Neural cell (in vitro differentiated cells): Measurements from ENCODE around the gene TMEM171. TPM values are rescaled to one million over a fixed set of nuclear protein-coding genes. Genes with fewer than 3 reads are reported as not detected.

Experiments used
- H2AFZ ChIP-seq: fragments of 200-600, 300-800 bp; sonication (generic), shearing (Covaris generic); 2 replicates; pipeline ENCODE4 v1.6.0; 2014; ENCODE audit warnings: low read depth, mild to moderate bottlenecking, antibody characterized with exemption, low read length, moderate library complexity
- H3F3A ChIP-seq: fragments of 200-600 bp; shearing (Covaris generic); 2 replicates; pipeline ENCODE4 v1.6.1; 2016; ENCODE audit warnings: mild to moderate bottlenecking, moderate library complexity, mixed read lengths, antibody characterized with exemption, low read length; ENCODE audit not compliant: insufficient read depth, poor library complexity, severe bottlenecking
- H3K27ac ChIP-seq: fragments of 200-600, 300-800 bp; sonication (generic), shearing (Covaris generic); 2 replicates; pipeline ENCODE4 v1.5.1; 2014; ENCODE audit warnings: mild to moderate bottlenecking, low read length, moderate library complexity
- H3K27me3 ChIP-seq: fragments of 300-800, 200-600 bp; sonication (generic), shearing (Covaris generic); 2 replicates; pipeline ENCODE4 v1.6.0; 2014; ENCODE audit warnings: mild to moderate bottlenecking, low read depth, low read length, moderate library complexity; ENCODE audit not compliant: insufficient read depth
- H3K36me3 ChIP-seq: fragments of 300-800, 200-600 bp; sonication (generic), shearing (Covaris generic); 2 replicates; pipeline ENCODE4 v1.5.1; 2014; ENCODE audit warnings: mild to moderate bottlenecking, antibody characterized with exemption, low read length, moderate library complexity; ENCODE audit not compliant: insufficient read depth
- H3K4me2 ChIP-seq: fragments of 300-800, 200-600 bp; sonication (generic), shearing (Covaris generic); 2 replicates; pipeline ENCODE4 v1.6.0; 2014; ENCODE audit warnings: mild to moderate bottlenecking, low read length
- H3K4me3 ChIP-seq: fragments of 300-800, 200-600 bp; sonication (generic), shearing (Covaris generic); 2 replicates; pipeline ENCODE4 v1.5.1; 2014; ENCODE audit warnings: mild to moderate bottlenecking, low read length, moderate library complexity
- H3K79me2 ChIP-seq: fragments of 200-600 bp; shearing (Covaris generic); replicated peaks from 2 replicates; pipeline ENCODE4 v1.6.0; 2014; ENCODE audit warnings: mild to moderate bottlenecking, low read length, moderate library complexity; ENCODE audit not compliant: insufficient read depth
- H3K9ac ChIP-seq: fragments of 300-800, 200-600 bp; sonication (generic), shearing (Covaris generic); 2 replicates; pipeline ENCODE4 v1.6.1; 2016; ENCODE audit warnings: mild to moderate bottlenecking, low read length, mixed read lengths
- H3K9me2 ChIP-seq: fragments of 200-600 bp; shearing (Covaris generic); 2 replicates; pipeline ENCODE4 v1.6.1; 2016; ENCODE audit warnings: mild to moderate bottlenecking, low read length, mixed read lengths; ENCODE audit not compliant: insufficient read depth
- H3K9me3 ChIP-seq: fragments of 200-600, 300-800 bp; sonication (generic), shearing (Covaris generic); 2 replicates; pipeline ENCODE4 v1.6.1; 2016; ENCODE audit warnings: mild to moderate bottlenecking, mixed run types, low read length, moderate library complexity, mixed read lengths
- H4K20me1 ChIP-seq: fragments of 200-600 bp; shearing (Covaris generic); 2 replicates; pipeline ENCODE4 v1.6.1; 2016; ENCODE audit warnings: mild to moderate bottlenecking, mixed run types; ENCODE audit not compliant: insufficient read depth
- EP300 ChIP-seq: fragments of 450-650 bp; conservative IDR thresholded peaks from 2 replicates; pipeline ENCODE4 v1.6.1; 2014; ENCODE audit warnings: antibody characterized with exemption, mild to moderate bottlenecking, moderate library complexity; ENCODE audit not compliant: poor library complexity, severe bottlenecking
- EZH2 ChIP-seq: fragments of 200-600, 300-800 bp; shearing (Covaris generic), sonication (generic); IDR thresholded peaks from 2 replicates; pipeline ENCODE4 v1.6.1; 2014; ENCODE audit warnings: antibody characterized with exemption, low read length, borderline replicate concordance, mild to moderate bottlenecking; ENCODE audit not compliant: insufficient read depth, poor library complexity, severe bottlenecking
- MXI1 ChIP-seq: fragments of 450-650 bp; conservative IDR thresholded peaks from 2 replicates; pipeline ENCODE4 v1.6.1; 2014; ENCODE audit warnings: antibody characterized with exemption, mild to moderate bottlenecking; ENCODE audit not compliant: poor library complexity, severe bottlenecking
- POLR2AphosphoS5 ChIP-seq: IDR thresholded peaks from 2 replicates; pipeline ENCODE4 v1.6.1; 2012
- RAD21 ChIP-seq: fragments of 450-650 bp; conservative IDR thresholded peaks from 2 replicates; pipeline ENCODE4 v1.6.1; 2014; ENCODE audit warnings: antibody characterized with exemption, mild to moderate bottlenecking, moderate library complexity
- SMC3 ChIP-seq: fragments of 450-650 bp; conservative IDR thresholded peaks from 2 replicates; pipeline ENCODE4 v1.6.1; 2014; ENCODE audit warnings: antibody characterized with exemption, mild to moderate bottlenecking, moderate library complexity; ENCODE audit not compliant: poor library complexity
- TAF1 ChIP-seq: IDR thresholded peaks from 2 replicates; pipeline ENCODE4 v1.6.1; 2012; ENCODE audit warnings: low read depth
- polyA plus RNA-seq: library from polyadenylated mRNA; depleted of rRNA; stranded (reverse); fragments of >200 nt; gene quantifications from 2 replicates; pipeline ENCODE4 v1.2.3, GENCODE V29; 2014
- TF ChIP-seq, protein P1 (sequence below): fragments of 450-650 bp; IDR thresholded peaks from 2 replicates; pipeline ENCODE4 v1.5.1; 2014; ENCODE audit warnings: antibody characterized with exemption, mild to moderate bottlenecking, moderate library complexity; ENCODE audit not compliant: poor library complexity, severe bottlenecking
- TF ChIP-seq, protein P2 (sequence below): IDR thresholded peaks from 2 replicates; pipeline ENCODE4 v1.6.1; 2012; ENCODE audit warnings: borderline replicate concordance

The TMEM171 gene
- polyA plus RNA-seq, 1 donor from 2014 or later: not detected

DNA sequence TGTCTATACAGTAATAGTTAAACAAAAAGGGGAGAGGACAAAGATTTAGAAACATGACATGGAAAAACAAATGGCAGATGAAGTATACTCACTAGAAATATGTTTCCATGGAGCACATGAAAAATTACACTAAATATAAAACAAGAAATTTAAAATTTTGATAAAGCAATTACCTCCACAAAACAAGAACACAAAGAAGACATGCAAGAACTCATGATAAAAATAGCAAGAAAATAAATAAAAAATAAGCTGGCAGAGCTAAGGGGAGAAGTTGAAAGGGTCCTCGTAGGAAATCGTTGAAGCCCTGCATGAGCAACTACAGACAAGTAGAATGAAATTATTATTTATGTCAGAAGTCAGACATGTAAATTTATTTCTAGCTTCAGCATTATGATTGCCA is 22.6 kb upstream of the TMEM171 start:
- no peak overlapping the region for H3K27ac ChIP-seq
- H3K27me3 ChIP-seq: no peaks in the 10 kb centered on the region
- no peaks in the 10 kb centered on the region for H3K9me3 ChIP-seq
- H3K4me2 ChIP-seq: no peak overlapping the region
- no peaks in the 10 kb centered on the region for H3K79me2 ChIP-seq
- H3K9me2 ChIP-seq: no peaks in the 10 kb centered on the region
- H2AFZ ChIP-seq: no peak overlapping the region
- H3K9ac ChIP-seq: no peak overlapping the region
- H3K36me3 ChIP-seq: no peaks in the 10 kb centered on the region
- no peak for TF ChIP-seq EP300
- TF ChIP-seq SMC3: no peak
- TF ChIP-seq MXI1: no peak
- TF ChIP-seq, protein P1, sequence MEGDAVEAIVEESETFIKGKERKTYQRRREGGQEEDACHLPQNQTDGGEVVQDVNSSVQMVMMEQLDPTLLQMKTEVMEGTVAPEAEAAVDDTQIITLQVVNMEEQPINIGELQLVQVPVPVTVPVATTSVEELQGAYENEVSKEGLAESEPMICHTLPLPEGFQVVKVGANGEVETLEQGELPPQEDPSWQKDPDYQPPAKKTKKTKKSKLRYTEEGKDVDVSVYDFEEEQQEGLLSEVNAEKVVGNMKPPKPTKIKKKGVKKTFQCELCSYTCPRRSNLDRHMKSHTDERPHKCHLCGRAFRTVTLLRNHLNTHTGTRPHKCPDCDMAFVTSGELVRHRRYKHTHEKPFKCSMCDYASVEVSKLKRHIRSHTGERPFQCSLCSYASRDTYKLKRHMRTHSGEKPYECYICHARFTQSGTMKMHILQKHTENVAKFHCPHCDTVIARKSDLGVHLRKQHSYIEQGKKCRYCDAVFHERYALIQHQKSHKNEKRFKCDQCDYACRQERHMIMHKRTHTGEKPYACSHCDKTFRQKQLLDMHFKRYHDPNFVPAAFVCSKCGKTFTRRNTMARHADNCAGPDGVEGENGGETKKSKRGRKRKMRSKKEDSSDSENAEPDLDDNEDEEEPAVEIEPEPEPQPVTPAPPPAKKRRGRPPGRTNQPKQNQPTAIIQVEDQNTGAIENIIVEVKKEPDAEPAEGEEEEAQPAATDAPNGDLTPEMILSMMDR: no peak
- no peak for TF ChIP-seq RAD21
- TF ChIP-seq EZH2: no peak
- no peak for TF ChIP-seq TAF1
- TF ChIP-seq, protein P2, sequence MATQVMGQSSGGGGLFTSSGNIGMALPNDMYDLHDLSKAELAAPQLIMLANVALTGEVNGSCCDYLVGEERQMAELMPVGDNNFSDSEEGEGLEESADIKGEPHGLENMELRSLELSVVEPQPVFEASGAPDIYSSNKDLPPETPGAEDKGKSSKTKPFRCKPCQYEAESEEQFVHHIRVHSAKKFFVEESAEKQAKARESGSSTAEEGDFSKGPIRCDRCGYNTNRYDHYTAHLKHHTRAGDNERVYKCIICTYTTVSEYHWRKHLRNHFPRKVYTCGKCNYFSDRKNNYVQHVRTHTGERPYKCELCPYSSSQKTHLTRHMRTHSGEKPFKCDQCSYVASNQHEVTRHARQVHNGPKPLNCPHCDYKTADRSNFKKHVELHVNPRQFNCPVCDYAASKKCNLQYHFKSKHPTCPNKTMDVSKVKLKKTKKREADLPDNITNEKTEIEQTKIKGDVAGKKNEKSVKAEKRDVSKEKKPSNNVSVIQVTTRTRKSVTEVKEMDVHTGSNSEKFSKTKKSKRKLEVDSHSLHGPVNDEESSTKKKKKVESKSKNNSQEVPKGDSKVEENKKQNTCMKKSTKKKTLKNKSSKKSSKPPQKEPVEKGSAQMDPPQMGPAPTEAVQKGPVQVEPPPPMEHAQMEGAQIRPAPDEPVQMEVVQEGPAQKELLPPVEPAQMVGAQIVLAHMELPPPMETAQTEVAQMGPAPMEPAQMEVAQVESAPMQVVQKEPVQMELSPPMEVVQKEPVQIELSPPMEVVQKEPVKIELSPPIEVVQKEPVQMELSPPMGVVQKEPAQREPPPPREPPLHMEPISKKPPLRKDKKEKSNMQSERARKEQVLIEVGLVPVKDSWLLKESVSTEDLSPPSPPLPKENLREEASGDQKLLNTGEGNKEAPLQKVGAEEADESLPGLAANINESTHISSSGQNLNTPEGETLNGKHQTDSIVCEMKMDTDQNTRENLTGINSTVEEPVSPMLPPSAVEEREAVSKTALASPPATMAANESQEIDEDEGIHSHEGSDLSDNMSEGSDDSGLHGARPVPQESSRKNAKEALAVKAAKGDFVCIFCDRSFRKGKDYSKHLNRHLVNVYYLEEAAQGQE: no peak
- no peak for TF ChIP-seq POLR2AphosphoS5
- H3F3A ChIP-seq: no peaks in the 10 kb centered on the region
- H4K20me1 ChIP-seq: no peaks in the 10 kb centered on the region
- H3K4me3 ChIP-seq: no peak overlapping the region

DNA sequence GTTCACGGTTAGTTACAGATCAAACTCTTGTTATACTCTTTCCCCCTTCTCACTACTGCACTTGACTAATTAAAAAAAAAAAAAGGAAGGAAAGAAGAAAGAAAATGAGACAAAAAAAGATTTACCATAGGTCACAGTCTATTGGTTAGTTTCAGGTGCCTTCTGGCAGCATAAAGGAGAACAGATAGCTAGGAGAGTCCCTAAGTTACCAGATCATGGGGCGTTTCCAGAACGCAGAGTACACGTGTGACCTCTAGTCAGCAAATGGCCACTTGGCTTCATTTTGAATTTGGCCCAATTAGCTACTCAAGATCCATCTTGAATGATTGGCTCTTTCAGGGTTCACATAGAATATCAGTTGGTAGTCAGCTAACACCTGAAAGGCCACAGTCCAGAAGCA is 20.3 kb upstream of the TMEM171 start:
- H3K9me2 ChIP-seq: no peaks in the 10 kb centered on the region
- H3K9me3 ChIP-seq: no peaks in the 10 kb centered on the region
- no peaks in the 10 kb centered on the region for H4K20me1 ChIP-seq
- no peaks in the 10 kb centered on the region for H3K27me3 ChIP-seq
- no peak overlapping the region for H3K4me2 ChIP-seq
- H2AFZ ChIP-seq: no peak overlapping the region
- H3K4me3 ChIP-seq: no peak overlapping the region
- H3K9ac ChIP-seq: no peak overlapping the region
- TF ChIP-seq RAD21 (no peak), POLR2AphosphoS5 (no peak), MXI1 (no peak), SMC3 (no peak), TAF1 (no peak), EP300 (no peak), EZH2 (no peak)
- TF ChIP-seq, protein P1: no peak
- TF ChIP-seq, protein P2: no peak
- H3K79me2 ChIP-seq: no peaks in the 10 kb centered on the region
- H3K27ac ChIP-seq: no peak overlapping the region
- H3F3A ChIP-seq: no peaks in the 10 kb centered on the region
- H3K36me3 ChIP-seq: no peaks in the 10 kb centered on the region
